Central memory CD4-positive, alpha-beta T cell (primary cell): ENCODE measurements around the gene ANKRD13A.
"Not testable (repeated sequence)": the region's sequence is repeated elsewhere in the genome, so short reads cannot be mapped to it uniquely, and the experiment has no call there.

Experiments
- DNase-seq: peaks from one replicate; pipeline ENCODE4 v3.0.0; 2022

ANKRD13A gene

GRCh38 chr12:109986236-109986635 lies 13.0 kb upstream of the ANKRD13A start:
- DNase-seq: not testable (repeated sequence)

- DNase-seq: no peak
Observed at GRCh38 chr12:109987615-109988014, 11.6 kb upstream of the ANKRD13A start.

- DNase-seq: no peak
Observed at GRCh38 chr12:109988274-109988673, 11.0 kb upstream of the ANKRD13A start.

DNA sequence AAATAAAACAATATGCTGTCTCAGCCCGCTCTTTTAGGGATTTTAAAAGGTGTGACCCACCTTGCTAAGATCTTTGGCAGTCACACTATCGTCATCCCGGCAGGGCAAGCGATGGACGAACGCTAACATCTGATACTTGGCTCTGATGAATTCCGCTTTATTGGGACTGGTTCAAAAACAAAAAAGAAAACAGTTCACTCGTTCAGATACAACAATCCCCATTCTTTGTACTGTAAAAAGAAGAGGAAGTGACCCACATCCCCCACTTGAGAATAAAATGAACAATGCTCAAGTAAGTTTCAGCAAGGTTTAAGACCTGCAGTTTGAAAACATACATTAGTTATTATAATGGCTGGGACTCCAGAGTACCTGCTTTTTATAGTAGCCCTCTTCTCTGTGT lies 10.3 kb upstream of the ANKRD13A start:
- DNase-seq: no peak

GRCh38 chr12:109989380-109989779 lies 9.8 kb upstream of the ANKRD13A start:
- DNase-seq: no peak

GRCh38 chr12:109991586-109991985 lies 7.6 kb upstream of the ANKRD13A start:
- DNase-seq: no peak

DNA sequence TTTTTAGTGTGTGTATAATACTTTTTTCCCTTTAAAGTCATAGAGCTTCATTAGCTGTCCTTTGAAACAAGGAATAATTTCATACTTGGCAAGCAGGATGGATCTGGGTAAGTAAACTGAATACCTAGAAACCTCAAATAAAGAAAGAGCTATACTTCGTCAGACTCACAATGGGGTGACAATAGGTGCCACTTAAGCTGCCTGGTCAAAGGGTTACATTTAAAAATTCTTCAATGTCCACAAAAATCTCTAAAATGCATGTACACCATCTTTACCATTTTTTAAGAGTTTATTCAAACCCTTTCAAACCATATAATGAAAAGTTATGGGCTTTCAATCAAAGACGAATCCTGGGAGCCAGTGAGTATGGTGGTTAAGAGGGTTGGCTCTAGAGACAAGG lies 6.1 kb upstream of the ANKRD13A start:
- DNase-seq: no peak

DNA sequence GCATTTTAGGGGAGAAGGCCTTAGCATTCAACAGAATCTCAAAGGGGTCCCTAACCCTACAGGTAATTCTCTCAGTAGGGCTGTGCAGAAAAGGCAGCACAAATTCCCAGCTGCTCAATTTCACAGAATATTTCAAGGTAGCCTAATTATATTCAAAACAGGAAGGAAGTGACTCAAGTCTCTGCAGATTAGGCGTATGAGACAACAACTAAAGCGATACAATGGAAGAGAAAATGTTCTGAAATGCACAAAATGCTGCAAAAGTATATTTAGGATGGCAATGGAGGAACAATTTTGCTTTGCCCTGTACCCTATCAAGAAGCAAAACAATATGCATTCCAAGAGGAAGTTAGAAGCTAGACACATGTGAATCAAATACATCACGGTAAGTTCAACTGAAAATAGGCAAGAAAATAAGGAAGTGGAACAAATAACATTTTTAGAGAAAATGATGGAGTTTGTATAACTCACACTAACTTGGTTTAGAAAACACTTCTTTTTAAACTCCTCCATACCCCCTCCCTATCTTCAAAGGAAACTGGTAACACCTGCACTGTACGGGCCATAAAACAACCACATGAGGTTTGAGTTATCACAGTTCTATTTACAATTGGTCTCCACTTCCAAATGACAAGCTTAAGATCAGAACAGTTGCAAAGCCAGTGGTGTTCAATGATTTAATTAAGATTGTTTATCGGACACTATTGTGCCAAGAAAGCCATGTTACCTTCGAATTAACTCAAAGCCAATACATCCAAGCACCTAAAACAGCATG lies 4.6 kb upstream of the ANKRD13A start:
- DNase-seq: peak; percentile 42

GRCh38 chr12:109995361-109995685 lies 3.9 kb upstream of the ANKRD13A start:
- DNase-seq: no peak

DNA sequence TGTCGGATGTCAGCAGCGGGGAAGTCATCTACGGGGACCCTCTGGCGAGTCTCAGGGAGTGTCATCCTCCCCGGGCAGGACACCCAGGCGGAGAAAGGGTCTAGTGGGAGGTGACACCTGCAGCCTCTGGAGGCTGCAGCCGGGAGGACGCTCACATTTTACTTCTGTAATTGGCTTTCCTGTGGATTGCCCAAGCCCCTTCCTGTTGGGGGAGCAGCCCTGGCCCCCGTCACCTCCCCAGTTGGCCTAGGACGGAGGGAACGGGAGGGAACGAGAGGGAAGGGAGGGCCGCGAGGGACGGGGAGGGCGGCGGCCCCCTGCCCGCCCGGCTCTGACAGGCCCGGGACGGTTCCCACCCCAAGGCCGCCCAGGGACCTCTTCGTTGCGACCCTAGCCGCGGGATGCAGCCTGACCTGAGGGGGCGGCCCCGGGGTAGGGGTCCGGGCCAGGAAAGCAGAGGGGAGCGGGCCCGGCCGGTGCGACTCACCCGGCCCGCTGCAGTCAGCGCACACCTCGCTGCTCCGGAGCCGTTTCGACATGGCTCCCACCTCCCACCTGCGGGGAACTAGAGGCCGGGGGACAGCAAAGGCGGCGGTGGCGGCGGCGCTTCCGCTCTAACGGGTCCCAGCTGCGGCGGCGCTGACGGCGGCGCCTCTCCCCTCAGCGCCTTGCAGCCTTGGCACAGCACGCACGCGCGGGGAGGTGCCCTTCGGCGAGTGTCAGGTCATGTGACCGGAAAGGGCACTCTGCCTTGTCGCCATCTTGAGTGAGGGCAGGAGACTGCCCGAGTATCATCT lies 3.3 kb upstream of the ANKRD13A start, which contains the start of gene GIT2:
Gene GIT2 (minus strand): TSS at position 683 of the 797 bp plus-strand sequence. CDS start 144 bp downstream, at position 539.
- DNase-seq: peak; percentile 95

DNA sequence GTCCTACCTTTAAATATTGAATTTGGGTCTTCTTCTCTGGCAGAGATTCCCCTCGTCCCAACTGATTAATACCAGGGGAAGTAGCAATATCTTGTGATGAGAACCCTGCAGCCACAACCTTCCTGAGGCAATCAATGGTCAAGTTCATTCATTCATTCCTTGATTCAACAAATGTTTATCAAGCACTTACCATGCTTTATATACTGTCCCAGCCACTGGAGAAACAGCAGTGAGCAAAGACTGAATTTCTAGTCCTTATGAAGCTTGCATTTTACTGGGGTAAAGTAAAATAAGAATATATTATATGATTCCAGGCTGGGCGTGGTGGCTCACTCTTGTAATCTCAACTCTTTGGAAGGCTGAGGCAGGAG lies 2.8 kb upstream of the ANKRD13A start:
- no peak for DNase-seq

- DNase-seq: no peak
Observed at GRCh38 chr12:109997393-109997792, 1.8 kb upstream of the ANKRD13A start.

DNA sequence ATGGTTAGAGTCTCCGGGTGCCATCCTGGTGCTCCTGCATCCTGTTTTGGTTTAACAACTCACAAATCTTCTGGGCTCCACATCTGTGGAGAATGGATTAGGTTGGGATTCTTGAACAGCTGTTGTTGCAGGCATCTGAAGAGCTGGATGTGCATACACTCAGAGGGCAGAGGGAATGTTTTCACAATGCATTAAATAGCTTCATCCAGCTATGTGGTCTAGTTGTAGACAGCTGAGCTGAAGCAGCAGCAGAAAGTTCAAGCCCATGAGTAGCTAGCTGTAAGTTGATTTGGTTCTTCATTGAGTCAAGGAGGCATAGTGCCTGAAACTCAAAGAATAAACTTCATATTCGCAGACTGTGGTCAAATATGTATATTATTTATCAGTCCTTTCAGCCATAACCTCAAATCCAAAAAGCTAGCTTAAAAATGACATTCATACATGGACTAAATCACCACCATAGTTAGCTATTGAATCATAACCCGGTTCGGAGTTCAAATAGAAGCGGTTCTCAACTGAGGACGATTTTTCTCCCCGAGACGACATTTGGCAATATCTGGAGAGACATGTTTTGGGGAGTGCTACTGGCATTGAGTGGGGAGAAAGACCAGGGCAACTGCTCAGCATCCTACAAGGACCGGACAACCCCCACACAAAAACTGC lies 858 bp upstream of the ANKRD13A start:
- DNase-seq: no peak

GRCh38 chr12:109999649-109999971 lies 380 bp downstream of the ANKRD13A start:
- no peak for DNase-seq

DNA sequence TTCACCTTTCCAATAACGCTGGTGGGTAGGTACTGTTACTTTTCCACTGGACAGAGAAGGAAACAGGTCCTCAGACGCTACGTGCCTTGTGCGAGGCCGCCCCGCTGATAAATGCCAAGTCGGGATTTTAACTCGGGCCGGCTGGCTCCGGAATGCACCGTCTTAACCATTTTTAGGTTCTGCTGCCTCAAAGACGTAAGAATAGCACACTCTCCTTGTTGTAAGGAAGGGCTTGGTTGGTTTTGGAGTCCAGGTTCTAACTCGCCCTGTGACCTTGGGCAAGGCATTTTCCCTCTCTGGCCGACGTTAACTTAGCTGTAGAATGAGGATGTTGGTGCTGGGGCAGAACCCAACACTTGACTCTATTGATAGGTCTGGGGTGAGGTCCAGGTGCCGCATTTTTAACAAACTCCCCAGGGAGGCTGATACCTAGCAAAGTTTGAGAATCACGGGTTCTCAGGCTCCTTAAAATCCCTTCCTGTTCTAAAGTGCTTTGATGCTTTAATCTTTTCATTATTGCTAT lies 814 bp downstream of the ANKRD13A start:
- DNase-seq: no peak

DNA sequence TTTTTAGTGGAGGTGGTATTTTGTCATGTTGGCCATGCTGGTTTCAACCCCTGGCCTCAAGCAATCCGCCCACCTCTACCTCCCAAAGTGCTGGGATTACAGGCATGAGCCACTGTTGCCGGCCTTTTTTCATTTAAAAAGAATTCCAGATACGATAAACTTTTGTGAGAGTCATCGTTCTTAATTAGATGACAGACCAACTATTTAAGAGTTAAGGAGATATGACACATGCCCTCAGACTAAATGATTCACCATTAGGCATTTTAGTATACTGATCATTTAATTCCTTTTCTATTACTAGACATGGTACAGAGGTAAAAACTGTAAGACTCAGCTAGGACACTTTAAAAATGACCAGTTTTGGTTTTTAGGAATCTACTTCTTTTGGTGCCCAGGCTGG lies 2.4 kb downstream of the ANKRD13A start:
- no peak for DNase-seq

GRCh38 chr12:110002676-110003515 lies 3.7 kb downstream of the ANKRD13A start:
- no peak for DNase-seq

DNA sequence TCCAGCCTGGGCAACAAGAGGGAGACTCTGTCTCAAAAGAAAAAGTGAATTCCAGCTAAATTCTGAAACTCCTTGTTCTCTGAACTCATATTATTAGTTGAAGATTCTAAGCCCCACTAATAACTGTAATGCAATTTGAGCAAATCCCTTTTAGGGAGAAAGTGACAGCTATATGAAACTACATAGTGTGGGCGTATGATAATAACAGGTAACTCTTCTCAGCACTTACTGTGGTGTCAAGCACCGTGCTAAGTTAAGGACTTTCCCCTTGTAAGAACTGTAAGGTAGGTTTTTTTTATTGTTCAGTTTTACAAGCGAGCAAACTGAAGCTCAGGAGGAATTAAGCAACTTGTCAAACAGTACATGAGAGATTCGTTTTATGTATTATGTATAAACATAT lies 5.4 kb downstream of the ANKRD13A start:
- DNase-seq: no peak

DNA sequence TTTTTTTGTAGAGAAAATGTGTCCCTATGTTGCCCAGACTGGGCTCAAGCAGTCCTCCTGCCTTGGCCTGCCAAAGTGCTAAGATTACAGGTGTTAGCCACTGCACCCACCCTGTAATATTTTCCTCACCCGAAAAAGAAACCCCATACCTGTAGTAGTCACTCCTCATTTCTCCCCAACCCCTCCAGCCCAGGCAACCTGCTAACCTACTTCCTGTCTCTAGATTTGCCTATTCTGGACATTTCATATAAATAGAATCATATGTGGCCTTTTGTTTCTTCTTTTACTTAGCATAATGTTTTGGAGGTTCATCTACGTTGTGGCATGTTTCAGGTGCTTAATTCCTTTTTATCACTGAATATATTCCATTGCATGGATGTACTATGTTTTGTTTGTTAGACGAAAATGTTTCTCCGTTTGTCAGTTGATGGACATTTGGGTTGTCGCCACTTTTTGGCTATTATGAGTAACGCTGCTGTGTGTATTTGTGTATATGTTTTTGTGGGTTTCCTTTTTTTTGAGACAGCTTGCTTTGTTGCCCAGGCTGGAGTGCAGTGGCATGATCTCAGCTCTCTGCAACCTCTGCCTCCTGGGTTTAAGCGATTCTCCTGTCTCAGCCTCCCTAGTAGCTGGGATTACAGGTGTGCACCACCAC lies 6.2 kb downstream of the ANKRD13A start:
- no peak for DNase-seq

DNA sequence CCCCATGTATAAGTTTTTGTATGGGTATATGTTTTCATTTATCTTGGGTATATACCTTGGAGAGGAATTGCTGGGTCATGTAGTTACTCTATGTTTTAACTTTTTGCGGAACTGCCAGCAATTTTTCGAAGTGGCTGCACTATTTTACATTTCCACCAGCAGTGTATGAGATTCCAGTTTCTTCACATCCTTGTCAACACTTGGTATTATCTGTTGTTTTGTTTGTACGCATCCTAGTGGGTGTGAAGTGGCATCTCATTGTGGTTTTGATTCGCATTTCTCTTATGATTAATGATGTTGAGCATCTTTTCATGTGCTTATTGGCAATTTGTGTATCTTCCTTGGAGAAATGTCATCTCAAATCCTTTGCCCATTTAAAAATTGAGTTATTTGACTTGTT lies 6.9 kb downstream of the ANKRD13A start:
- DNase-seq: no peak

DNA sequence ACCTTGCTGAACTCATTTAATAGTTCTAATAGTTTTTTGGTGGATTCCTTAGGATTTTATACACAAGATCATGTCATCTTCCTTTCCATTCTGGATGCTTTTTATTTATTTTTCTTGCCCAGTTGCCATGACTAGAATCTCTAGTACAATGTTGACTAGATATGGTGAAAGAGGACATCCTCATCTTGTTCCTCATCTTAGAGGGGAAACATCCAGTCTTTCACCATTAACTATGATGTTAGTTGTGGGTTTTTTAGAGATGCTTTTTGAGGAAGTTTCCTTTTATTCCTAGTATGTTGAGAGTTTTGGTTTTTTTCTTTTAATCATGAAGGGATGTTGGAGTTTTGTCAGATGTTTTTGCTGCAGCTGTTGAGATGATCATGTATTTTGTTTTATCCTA lies 8.7 kb downstream of the ANKRD13A start:
- no peak for DNase-seq
